ENCODE measurements around the gene GLS.

- no peak for TF ChIP-seq POLR2AphosphoS5 (IDR thresholded peaks at IDR 0.05)
- TF ChIP-seq, protein P1, sequence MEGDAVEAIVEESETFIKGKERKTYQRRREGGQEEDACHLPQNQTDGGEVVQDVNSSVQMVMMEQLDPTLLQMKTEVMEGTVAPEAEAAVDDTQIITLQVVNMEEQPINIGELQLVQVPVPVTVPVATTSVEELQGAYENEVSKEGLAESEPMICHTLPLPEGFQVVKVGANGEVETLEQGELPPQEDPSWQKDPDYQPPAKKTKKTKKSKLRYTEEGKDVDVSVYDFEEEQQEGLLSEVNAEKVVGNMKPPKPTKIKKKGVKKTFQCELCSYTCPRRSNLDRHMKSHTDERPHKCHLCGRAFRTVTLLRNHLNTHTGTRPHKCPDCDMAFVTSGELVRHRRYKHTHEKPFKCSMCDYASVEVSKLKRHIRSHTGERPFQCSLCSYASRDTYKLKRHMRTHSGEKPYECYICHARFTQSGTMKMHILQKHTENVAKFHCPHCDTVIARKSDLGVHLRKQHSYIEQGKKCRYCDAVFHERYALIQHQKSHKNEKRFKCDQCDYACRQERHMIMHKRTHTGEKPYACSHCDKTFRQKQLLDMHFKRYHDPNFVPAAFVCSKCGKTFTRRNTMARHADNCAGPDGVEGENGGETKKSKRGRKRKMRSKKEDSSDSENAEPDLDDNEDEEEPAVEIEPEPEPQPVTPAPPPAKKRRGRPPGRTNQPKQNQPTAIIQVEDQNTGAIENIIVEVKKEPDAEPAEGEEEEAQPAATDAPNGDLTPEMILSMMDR (IDR thresholded peaks at IDR 0.05), result no peak
These were observed 49.8 kb downstream of the GLS start for GRCh38 chr2:190930411-190930810.
